HUDEP-2 (cell line): ENCODE data around the gene RBFOX1.

Experiments used
- DNase-seq, 76 experiments: peaks; one replicate each; lab custom pipeline; 2025; ENCODE audit not compliant: unreplicated experiment in 76 of 76; lab: John Stamatoyannopoulos, UW

The RBFOX1 gene

GRCh38 chr16:7579454-7579853, 246.8 kb downstream of the RBFOX1 start:
- no peak for DNase-seq

GRCh38 chr16:7581175-7581574, 248.5 kb downstream of the RBFOX1 start:
- DNase-seq: no peak

GRCh38 chr16:7583396-7583795, 250.8 kb downstream of the RBFOX1 start:
- DNase-seq: no peak

GRCh38 chr16:7584561-7584960, 251.9 kb downstream of the RBFOX1 start:
- DNase-seq: no peak

DNA sequence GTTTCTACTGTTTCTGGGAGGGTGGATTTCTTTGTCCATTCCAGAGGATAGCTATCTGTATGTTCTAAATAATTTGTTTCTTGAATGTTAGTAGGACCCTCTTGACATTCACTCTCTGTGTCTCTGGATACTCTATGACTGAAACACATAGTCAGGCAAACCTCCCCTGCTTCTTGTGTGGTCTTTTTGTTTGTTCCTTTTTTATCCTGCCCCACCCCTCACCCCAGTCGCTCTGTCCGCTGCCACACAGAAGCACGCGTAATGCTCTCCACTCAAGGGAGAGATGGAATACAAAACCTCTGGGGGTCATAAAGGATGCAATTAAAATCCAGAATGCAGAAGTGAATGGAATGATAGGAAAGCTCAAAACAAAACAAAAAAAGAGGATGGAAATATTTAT, 253.1 kb downstream of the RBFOX1 start:
- DNase-seq: no peak

DNA sequence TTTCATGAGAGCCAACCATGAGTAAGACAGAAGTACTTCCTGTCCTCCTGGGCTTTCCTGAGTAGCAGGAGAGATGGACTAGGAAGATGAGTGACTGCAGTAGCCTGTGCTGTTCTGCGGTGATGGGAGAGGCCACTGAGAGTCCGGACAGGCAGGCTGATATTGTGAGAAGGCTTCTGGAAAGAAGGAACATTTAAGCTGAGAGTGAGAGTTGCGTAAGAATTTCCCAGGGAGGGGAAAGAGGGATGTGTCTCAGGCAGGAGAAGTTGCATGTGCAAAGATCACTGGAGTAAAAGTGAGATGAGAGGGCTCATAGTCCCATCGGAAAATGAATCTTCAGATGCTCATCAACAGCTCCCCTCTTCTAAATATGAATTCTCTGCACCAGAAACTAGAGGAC, 258.3 kb downstream of the RBFOX1 start:
- no peak for DNase-seq

- no peak for DNase-seq
These were observed 263.7 kb downstream of the RBFOX1 start for GRCh38 chr16:7596308-7596707.

GRCh38 chr16:7597677-7598076, 265.0 kb downstream of the RBFOX1 start:
- no peak for DNase-seq

DNA sequence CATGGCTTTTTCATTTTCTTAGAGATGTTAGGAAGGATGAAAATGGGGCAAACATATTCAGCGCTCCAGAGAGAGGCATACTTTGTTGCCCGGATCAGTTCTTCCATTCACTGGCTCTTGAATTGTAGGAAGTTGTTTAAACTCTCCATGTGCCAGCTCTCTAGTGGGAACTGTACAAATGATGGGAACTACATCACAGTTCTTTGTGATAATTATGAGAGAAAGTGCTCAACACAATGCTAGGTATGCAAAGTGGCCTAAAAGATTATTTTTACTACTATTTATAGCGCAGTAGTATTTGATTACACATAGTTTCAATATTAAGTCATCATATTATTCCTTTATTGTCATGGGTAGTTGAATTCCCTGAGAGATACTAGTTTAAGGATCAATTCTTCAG, 268.5 kb downstream of the RBFOX1 start:
- no peak for DNase-seq

- no peak for DNase-seq
These were observed 269.8 kb downstream of the RBFOX1 start for GRCh38 chr16:7602291-7602950.

- DNase-seq: no peak
These were observed 273.2 kb downstream of the RBFOX1 start for GRCh38 chr16:7605812-7606211.

DNA sequence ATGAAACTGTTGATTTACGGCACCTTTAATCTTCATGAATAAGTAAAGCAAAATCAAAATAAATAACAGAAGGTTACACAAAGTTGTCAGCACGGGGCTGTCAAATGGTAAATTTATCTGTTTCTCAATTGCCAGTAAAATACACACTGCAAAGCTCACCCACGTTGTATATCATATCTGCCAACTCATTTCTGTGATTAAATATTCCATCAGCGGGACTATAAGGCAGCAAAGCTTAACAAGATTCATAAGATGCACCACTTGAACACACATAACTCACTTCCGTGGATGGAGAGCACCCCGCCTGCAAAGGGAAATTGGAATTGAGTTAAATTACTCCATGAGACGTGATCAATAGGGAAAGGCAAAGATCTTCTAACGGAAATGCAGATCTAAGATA, 280.0 kb downstream of the RBFOX1 start:
- DNase-seq: no peak

DNA sequence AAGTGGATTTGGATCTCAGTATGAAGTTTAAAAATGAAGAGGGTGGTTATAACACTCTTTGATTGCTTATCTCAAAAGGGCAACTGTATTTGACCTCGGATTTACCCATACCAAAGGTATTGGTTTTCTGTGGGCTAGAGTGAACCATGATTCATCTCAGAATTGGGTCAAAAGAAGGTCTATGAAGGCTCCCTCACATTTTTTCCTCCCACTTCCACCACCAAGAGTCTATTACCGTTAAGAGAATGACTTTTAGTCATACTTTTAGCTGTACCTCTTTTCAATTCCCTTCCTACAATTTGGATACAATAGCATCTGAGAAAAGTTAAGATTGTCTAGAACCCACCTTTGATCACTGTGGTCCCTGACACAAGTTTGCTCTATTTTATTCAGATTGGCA, 280.9 kb downstream of the RBFOX1 start:
- DNase-seq: no peak

GRCh38 chr16:7614021-7614795, 281.6 kb downstream of the RBFOX1 start:
- no peak for DNase-seq

GRCh38 chr16:7615565-7615964, 282.9 kb downstream of the RBFOX1 start:
- no peak for DNase-seq

GRCh38 chr16:7624871-7625766, 292.5 kb downstream of the RBFOX1 start:
- DNase-seq: no peak

- no peak for DNase-seq
These were observed 296.3 kb downstream of the RBFOX1 start for GRCh38 chr16:7628981-7629380.

GRCh38 chr16:7629571-7629970, 296.9 kb downstream of the RBFOX1 start:
- no peak for DNase-seq

GRCh38 chr16:7637446-7637845, 304.8 kb downstream of the RBFOX1 start:
- DNase-seq: no peak

DNA sequence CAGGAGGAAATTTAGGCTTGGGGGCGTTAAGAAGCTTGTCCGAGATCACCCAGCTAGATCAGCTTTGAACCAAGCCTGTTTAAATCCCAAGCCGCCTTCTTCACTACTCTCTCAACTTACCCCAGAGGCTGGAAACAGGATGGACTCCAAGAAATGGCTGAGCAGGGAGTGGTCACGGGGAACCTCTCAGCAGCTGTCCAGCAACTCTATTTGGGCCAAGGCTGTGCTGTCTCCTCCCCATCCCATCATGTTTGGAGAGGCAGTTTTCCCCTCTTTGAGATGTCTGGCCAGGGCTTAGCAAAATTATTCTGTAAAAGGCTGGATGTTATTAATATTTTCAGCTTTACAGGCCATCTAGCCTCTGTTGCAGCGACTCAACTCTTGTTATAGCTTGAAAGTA, 305.7 kb downstream of the RBFOX1 start:
- DNase-seq: no peak

- DNase-seq: no peak
These were observed 307.7 kb downstream of the RBFOX1 start for GRCh38 chr16:7640334-7640733.
